Skeletal muscle cell (primary cell): ENCODE results near the gene FOXP3.
A peak's percentile ranks its signal among the peaks of the same experiment; 100 is the strongest.

Experiments
- DNase-seq: peaks from one replicate; pipeline ENCODE4 v3.0.0-alpha.2; 2010; ENCODE audit warnings: low read depth
- H3K4me3 ChIP-seq: 2 replicates; pipeline ENCODE4 v1.5.1; 2011; ENCODE audit warnings: low read depth, mild to moderate bottlenecking, control low read depth, low read length, moderate library complexity

The FOXP3 gene

DNA sequence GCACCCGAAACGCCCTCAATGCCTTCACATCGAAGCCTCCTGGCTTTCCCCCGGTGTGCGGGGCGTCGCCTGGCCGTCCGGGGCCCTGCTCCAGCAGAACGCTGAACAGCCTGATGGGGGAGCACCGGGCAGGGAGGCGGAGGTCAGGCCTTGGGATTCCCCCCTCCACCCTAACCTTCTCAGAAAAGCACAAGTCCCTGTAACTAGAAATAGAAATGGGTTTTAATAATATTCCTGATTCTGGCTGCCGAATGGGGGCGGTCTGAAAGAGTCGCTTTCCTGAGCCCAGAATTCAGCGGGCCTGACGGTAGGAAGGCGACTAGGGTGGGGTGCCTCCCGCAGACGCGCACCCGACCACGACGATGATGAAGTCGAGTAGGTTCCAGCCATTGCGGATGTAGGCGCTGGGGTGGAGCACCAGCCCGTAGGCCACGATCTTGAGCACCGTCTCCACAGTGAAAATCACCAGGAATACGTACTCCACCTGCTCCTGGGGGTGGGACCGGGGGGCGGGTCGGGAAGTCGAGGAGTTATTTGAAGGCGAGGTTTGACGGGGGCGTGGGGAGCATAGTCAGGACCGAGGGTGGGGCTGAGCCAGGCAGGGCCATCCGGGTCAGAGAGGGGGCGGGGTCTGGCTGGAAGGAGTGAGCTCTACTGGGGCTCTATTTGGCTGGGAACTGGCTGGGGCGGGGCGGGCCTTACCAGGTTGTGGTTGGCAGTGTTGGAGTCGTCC, 33.8 kb downstream of the FOXP3 start:
- peak overlapping the region; percentile 11 for H3K4me3 ChIP-seq
- DNase-seq = no peak

- DNase-seq = no peak
- H3K4me3 ChIP-seq = no peak overlapping the region
These were observed 36.3 kb downstream of the FOXP3 start for GRCh38 chrX:49228185-49228584.

- no peak for DNase-seq
- H3K4me3 ChIP-seq = no peak overlapping the region
These were observed 36.8 kb downstream of the FOXP3 start for GRCh38 chrX:49227726-49228125.

GRCh38 chrX:49226946-49227345, 37.6 kb downstream of the FOXP3 start:
- DNase-seq = no peak
- no peak overlapping the region for H3K4me3 ChIP-seq

DNA sequence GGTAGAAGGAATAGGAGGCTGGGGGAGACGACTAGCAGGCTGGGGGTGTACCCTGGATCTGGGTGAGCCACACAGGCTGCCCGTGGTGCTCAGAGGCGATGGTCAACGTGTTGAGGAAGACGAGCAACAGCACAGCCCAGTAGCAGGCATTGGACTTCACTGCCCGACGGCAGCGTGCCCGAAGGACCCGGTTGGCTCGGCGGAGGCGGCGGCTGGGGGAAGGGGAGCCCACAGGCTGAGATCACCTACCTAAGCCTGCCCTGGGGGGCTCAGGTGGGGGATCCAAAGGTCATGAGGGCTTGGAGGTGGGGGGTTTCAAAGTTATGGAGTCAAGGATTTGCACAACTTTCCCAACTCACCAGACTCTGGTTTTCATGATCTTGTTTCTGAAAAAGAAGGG, 38.7 kb downstream of the FOXP3 start:
- no peak overlapping the region for H3K4me3 ChIP-seq
- no peak for DNase-seq

DNA sequence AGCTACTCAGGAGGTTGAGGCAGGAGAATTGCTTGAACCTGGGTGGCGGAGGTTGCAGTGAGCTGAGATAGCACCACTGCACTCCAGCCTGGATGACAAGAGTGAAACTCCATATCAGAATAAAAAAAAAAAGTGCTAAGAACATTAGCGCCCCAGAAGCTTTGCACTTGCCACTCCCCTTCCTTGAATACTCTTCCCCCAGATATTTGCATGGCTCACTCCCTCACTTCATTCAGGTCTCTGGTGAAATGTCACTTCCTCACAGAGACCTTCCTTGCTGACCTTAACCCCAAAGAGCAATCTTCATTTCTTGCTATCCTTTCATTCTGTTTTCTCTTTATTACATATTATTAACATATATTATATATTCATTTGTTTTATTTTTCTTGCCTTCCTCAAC, 42.6 kb downstream of the FOXP3 start:
- no peak overlapping the region for H3K4me3 ChIP-seq
- DNase-seq = no peak

GRCh38 chrX:49220100-49220499, 44.4 kb downstream of the FOXP3 start:
- DNase-seq = no peak
- no peak overlapping the region for H3K4me3 ChIP-seq

DNA sequence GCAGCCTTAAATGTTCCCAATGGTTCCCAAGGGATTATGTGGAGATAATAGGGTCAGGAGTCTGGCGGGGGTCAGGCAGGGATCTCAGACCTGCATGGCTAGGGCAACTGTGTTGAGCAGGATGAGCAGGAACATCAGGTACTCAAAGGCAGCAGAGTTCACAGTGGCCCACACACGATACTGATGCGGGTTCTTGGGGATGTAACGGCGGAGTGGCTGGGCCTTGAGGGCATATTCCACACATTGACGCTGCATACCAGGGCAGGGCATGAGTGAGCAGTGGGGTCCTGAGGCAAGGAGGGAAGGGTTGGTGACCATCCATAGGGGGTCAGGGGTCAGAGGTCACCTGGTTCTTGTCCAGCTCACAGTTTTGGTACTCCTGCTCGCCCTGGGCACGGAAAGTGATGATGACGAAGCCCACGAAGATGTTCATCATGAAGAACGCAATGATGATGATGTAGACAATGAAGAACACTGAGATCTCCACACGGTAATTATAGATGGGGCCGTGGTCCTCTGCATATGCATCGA, 49.4 kb downstream of the FOXP3 start:
- no peak for DNase-seq
- H3K4me3 ChIP-seq = no peak overlapping the region

DNA sequence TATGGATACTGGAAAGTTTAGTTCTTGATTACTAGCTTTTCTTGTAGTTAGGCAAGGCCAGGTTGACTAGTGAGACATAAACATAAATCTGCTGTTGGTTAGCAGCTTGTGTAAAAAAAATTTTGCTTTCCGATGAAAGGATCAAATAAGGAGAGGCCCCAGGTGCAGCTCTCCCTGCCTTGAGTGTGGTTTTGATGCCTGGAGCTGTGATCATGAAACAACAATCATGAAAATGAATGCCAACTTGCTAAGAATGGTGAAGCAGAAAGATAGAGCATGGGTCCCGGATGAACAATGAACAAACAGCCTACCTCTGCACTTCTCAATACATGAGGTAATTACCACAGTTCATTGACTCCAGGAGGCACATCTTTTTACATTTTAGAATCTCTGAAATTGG, 50.1 kb downstream of the FOXP3 start:
- no peak overlapping the region for H3K4me3 ChIP-seq
- DNase-seq = no peak

DNA sequence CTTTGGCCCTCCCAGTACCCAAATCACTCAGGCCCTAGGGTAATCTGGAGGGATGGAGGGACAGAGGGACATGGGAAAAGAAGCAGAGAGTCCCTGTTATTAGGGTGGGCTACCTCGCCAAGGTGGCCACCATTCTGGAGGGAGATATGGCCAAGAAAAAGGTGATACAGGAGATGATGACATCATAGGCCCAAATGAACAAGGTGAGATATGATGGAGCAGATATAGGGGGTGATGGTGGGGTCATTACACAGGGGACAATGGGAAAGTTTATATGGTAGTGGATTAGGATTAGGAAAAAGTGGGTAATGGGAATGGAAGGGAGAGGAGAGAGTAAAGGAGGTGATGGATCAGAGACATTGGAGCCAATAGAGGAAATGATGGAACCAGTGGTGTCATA, 51.6 kb downstream of the FOXP3 start:
- no peak for DNase-seq
- H3K4me3 ChIP-seq = no peak overlapping the region

DNA sequence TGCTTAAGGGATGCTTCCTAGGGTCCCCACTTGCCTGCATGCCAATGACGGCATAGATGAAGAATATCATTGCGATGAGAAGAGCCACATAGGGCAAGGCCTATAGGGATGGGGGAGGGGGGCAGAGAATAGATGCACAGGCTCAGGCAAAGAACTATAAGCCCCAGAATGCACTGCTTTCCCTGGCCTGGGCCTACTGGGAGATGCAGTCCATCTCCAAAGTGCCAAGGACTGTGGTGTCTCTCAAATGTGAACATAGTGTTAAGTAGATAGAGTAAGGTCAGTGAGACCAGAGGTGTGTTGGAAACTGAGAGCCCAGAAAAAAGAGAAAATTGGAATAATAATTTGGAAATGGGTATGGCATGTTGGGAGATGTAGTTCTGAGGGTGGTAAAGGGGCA, 52.3 kb downstream of the FOXP3 start:
- DNase-seq = no peak
- no peak overlapping the region for H3K4me3 ChIP-seq

GRCh38 chrX:49211074-49211473, 53.4 kb downstream of the FOXP3 start:
- DNase-seq = no peak
- H3K4me3 ChIP-seq = no peak overlapping the region

DNA sequence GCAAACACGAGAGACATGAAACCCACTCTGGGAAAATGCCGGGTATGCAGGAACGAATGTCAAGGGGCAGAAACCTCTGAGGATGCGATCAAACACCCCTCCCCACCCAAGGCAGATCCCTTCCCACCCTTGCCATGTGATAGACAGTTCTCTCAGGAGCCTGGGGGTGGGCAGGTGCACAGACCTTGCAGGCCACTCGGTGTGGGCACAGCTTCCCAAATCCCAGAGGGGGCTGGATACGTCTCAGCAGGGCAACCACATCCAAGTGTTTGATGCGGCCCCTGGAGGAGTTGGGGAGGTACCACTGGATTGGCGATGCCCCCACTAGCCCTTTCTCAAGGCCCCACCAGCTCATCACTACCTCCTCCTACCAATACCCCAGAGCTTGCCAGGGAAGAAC, 54.1 kb downstream of the FOXP3 start:
- DNase-seq = no peak

DNA sequence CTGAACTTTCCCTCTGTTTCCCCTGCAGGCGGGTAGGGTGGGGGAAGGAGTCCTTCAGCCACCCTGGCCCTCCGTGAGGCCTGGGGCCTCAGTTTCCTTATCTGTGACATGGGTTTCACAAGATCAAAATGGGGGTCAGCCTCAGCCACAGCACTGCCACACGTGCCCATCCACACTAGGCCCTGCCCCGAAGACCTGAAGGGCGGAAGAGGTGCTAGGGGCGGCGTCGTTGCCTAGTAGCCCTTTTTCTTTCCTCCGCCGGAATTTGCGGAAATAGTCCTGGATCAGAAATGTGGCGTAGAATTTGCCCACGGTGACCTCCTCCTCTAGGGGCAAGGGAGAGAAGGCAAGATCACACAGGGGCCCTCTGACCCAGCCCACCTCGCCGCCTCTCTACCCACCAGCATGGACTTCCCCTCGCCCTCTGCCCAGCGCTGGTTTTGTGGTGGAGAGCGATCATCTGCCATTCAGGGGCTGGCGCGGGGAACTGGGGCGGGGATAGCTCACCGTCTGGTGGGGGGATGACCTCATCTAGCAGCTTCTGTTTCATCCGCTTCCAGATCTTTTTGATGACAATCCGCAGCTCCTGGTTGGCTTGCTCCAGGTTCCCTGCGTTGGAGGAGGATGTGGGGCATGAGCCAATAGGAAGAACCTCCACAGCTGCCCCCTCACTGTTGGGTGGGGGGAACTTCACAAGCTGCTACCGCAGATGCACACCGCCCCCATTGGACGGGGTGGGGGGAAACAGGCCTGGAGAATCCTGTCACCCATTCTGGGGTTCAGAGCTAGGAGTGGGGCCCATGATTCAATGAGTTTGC, 54.9 kb downstream of the FOXP3 start:
- H3K4me3 ChIP-seq = no peak overlapping the region
- DNase-seq = no peak

More for the DNA sequence above, 54.1 kb downstream of the FOXP3 start:
- H3K4me3 ChIP-seq = no peak overlapping the region

DNA sequence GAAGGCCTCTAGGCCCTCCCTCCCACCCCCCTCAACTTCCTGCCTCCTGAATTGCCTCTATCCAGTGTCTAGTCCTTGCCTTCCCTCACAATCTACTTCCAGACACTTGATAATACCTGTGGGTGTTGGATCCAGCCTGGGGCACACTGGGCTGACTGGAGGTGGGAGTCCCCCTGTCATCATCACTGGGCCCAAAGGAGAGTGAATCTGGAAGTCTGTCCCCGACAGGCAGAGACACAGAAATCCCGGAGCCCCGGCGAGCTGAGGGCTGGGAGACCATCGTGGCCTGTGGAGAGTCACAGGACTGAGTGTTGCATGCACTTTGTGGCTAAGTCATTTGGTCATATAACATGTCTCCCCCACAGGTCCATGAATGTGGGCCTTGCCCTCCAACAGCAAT, 56.1 kb downstream of the FOXP3 start:
- DNase-seq = no peak
- H3K4me3 ChIP-seq = no peak overlapping the region

DNA sequence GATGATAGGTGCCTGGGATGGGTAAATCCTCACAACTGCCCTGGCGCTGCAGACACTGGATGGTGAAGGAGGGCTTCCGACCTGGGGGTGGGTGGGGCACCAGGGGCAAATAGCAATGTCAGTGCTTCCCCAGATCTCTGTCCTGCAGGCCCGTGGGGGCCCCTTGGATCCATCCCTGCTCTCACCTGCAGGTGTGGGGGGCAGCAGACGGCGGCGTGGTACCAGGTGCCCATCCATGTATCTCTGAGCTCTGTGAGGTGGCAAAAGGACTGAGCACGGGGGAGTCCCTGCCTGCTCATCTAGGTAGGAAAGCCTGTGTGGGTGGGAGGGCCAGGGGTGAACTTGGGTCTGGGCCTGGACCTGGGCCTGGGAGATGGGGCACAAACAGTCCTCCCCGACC, 58.0 kb downstream of the FOXP3 start:
- no peak for DNase-seq

GRCh38 chrX:49205443-49205842, 59.1 kb downstream of the FOXP3 start:
- DNase-seq = no peak
- H3K4me3 ChIP-seq = no peak overlapping the region

More for the DNA sequence above, 58.0 kb downstream of the FOXP3 start:
- no peak overlapping the region for H3K4me3 ChIP-seq

DNA sequence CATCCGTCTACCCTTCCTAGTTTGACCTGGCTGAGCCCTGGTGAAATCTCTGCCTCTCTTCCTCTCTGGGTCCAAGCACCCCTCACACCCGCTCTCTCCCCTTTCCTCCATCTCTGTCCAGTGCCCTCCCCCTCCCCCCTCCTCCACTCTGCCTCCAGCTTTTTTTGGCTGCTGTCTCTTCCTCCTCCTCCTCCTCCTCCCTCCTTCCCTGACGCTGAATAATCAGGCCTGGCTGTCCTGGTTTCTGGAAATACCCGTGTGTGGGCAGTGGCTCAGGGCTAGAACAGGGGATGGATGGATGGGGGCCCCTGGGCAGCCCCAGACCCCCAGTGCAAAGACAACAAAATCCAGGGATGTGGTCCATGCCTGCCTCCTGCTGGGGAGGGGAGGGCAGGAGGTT, 59.8 kb downstream of the FOXP3 start:
- no peak overlapping the region for H3K4me3 ChIP-seq
- DNase-seq = no peak

GRCh38 chrX:49204017-49204416, 60.5 kb downstream of the FOXP3 start:
- DNase-seq = no peak
- H3K4me3 ChIP-seq = no peak overlapping the region

GRCh38 chrX:49203536-49203935, 61.0 kb downstream of the FOXP3 start:
- no peak for DNase-seq
- no peak overlapping the region for H3K4me3 ChIP-seq

- H3K4me3 ChIP-seq = no peak overlapping the region
These were observed 62.5 kb downstream of the FOXP3 start for GRCh38 chrX:49202022-49202421.

More at GRCh38 chrX:49202022-49202421, 62.5 kb downstream of the FOXP3 start:
- no peak for DNase-seq
